Trophoblast cell (in vitro differentiated cells and primary cell): ENCODE data around the gene RBM33.
"Not testable (repeated sequence)": the region's sequence is repeated elsewhere in the genome, so short reads cannot be mapped to it uniquely, and the experiment has no call there.

Source experiments
- DNase-seq, 2 donors: peaks; one replicate each; pipeline ENCODE4 v3.0.0-alpha.2; 2016
- H2AFZ ChIP-seq: 2 replicates; pipeline ENCODE4 v1.6.1; 2013; ENCODE audit warnings: low read length, moderate library complexity, mild to moderate bottlenecking; ENCODE audit not compliant: insufficient read depth, poor library complexity
- H2AK5ac ChIP-seq: 2 replicates; pipeline ENCODE4 v1.6.1; 2013; ENCODE audit warnings: mild to moderate bottlenecking, low read length
- H2BK120ac ChIP-seq: 2 replicates; pipeline ENCODE4 v1.6.1; 2013; ENCODE audit warnings: low read length, mild to moderate bottlenecking, moderate library complexity; ENCODE audit not compliant: insufficient read depth, poor library complexity
- H2BK12ac ChIP-seq: 2 replicates; pipeline ENCODE4 v1.6.1; 2013; ENCODE audit warnings: mild to moderate bottlenecking, low read length, moderate library complexity
- H2BK5ac ChIP-seq: 2 replicates; pipeline ENCODE4 v1.6.1; 2013; ENCODE audit warnings: low read length, low read depth, moderate library complexity, mild to moderate bottlenecking; ENCODE audit not compliant: poor library complexity
- H3K14ac ChIP-seq: 2 replicates; pipeline ENCODE4 v1.6.1; 2013; ENCODE audit warnings: mild to moderate bottlenecking, low read length
- H3K18ac ChIP-seq: 2 replicates; pipeline ENCODE4 v1.6.1; 2013; ENCODE audit warnings: mild to moderate bottlenecking, low read length
- H3K23ac ChIP-seq: 2 replicates; pipeline ENCODE4 v1.6.1; 2013; ENCODE audit warnings: low read length
- H3K27ac ChIP-seq: 2 replicates; pipeline ENCODE4 v1.5.1; 2013; ENCODE audit warnings: low read depth, mild to moderate bottlenecking, inconsistent platforms, low read length, moderate library complexity
- H3K27me3 ChIP-seq: 2 replicates; pipeline ENCODE4 v1.6.1; 2013; ENCODE audit warnings: inconsistent platforms, mild to moderate bottlenecking, low read length, moderate library complexity; ENCODE audit not compliant: insufficient read depth
- H3K36me3 ChIP-seq, 2 experiments: 1 replicate in 1 of 2; 2 replicates in 1 of 2; pipeline ENCODE4 v1.6.1; 2013; ENCODE audit warnings: low read length in 2 of 2, mild to moderate bottlenecking in 2 of 2, moderate library complexity in 1 of 2; ENCODE audit not compliant: insufficient read depth in 2 of 2, control insufficient read depth in 1 of 2
- H3K4ac ChIP-seq: 2 replicates; pipeline ENCODE4 v1.6.1; 2013; ENCODE audit warnings: low read depth, mild to moderate bottlenecking, low read length, moderate library complexity
- H3K4me1 ChIP-seq, 2 experiments: 1 replicate in 1 of 2; 2 replicates in 1 of 2; pipeline ENCODE4 v1.6.1; 2013; ENCODE audit warnings: low read length in 2 of 2, mild to moderate bottlenecking in 2 of 2, moderate library complexity in 1 of 2; ENCODE audit not compliant: insufficient read depth in 2 of 2, control insufficient read depth in 1 of 2
- H3K4me2 ChIP-seq: 2 replicates; pipeline ENCODE4 v1.6.1; 2013; ENCODE audit warnings: inconsistent platforms, mild to moderate bottlenecking, low read length, moderate library complexity
- H3K4me3 ChIP-seq: 2 replicates; pipeline ENCODE4 v1.5.1; 2013; ENCODE audit warnings: mild to moderate bottlenecking, low read depth, low read length, inconsistent platforms
- H3K79me1 ChIP-seq: one replicate; pipeline ENCODE4 v1.6.1; 2013; ENCODE audit warnings: low read length
- H3K79me2 ChIP-seq: 2 replicates; pipeline ENCODE4 v1.6.1; 2013; ENCODE audit warnings: low read length, mild to moderate bottlenecking; ENCODE audit not compliant: control insufficient read depth, insufficient read depth, poor library complexity
- H3K9ac ChIP-seq: 2 replicates; pipeline ENCODE4 v1.6.1; 2013; ENCODE audit warnings: mild to moderate bottlenecking, low read length
- H3K9me3 ChIP-seq: 2 replicates; pipeline ENCODE4 v1.6.1; 2013; ENCODE audit warnings: low read depth, mild to moderate bottlenecking, control low read depth, inconsistent platforms, low read length; ENCODE audit not compliant: insufficient read depth
- H4K12ac ChIP-seq: 2 replicates; pipeline ENCODE4 v1.6.1; 2013; ENCODE audit warnings: low read depth, mild to moderate bottlenecking, low read length, moderate library complexity
- H4K8ac ChIP-seq: 2 replicates; pipeline ENCODE4 v1.6.1; 2013; ENCODE audit warnings: low read depth, mild to moderate bottlenecking, low read length, moderate library complexity
- H4K91ac ChIP-seq: one replicate; pipeline ENCODE4 v1.6.1; 2013; ENCODE audit warnings: low read depth, mild to moderate bottlenecking, low read length, moderate library complexity
- WGBS: extraction: QIAGEN DNeasy Blood & Tissue Kit; methylation state at CpG from one replicate; pipeline ENCODE4 v1.1.7; 2013; ENCODE audit warnings: missing lambda C conversion rate; ENCODE audit not compliant: insufficient read length, insufficient coverage; ENCODE audit errors: extremely low coverage; 5-methylcytosine and 5-hydroxymethylcytosine counted together

RBM33 gene

DNA sequence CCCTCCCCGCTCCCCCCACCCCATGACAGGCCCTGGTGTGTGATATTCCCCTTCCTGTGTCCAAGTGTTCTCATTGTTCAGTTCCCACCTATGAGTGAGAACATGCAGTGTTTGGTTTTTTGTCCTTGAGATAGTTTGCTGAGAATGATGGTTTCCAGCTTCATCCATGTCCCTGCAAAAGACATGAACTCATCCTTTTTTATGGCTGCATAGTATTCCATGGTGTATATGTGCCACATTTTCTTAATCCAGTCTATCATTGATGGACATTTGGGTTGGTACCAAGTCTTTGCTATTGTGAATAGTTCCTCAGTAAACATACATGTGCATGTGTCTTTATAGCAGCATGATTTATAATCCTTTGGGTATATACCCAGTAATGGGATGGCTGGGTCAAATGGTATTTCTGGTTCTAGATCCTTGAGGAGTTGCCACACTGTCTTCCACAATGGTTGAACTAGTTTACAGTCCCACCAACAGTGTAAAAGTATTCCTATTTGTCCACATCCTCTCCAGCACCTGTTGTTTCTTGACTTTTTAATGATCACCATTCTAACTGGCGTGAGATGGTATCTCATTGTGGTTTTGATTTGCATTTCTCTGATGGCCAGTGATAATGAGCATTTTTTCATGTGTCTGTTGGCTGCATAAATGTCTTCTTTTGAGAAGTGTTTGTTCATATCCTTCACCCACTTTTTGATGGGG, 42.3 kb downstream of the RBM33 start:
- not testable (repeated sequence) for H2BK12ac ChIP-seq, H2AK5ac ChIP-seq, H2AFZ ChIP-seq, H3K4me3 ChIP-seq, H3K36me3 ChIP-seq, H3K4me2 ChIP-seq, DNase-seq, H3K9me3 ChIP-seq, H2BK5ac ChIP-seq, H3K14ac ChIP-seq, H3K27ac ChIP-seq, H3K79me1 ChIP-seq, H2BK120ac ChIP-seq, H3K23ac ChIP-seq, H3K4me1 ChIP-seq, H3K18ac ChIP-seq, H4K12ac ChIP-seq, H3K4ac ChIP-seq, H3K9ac ChIP-seq, H4K91ac ChIP-seq, H3K27me3 ChIP-seq, H3K79me2 ChIP-seq, H4K8ac ChIP-seq
- WGBS = no CpG with 5 or more reads among the region's 2 CpGs

DNA sequence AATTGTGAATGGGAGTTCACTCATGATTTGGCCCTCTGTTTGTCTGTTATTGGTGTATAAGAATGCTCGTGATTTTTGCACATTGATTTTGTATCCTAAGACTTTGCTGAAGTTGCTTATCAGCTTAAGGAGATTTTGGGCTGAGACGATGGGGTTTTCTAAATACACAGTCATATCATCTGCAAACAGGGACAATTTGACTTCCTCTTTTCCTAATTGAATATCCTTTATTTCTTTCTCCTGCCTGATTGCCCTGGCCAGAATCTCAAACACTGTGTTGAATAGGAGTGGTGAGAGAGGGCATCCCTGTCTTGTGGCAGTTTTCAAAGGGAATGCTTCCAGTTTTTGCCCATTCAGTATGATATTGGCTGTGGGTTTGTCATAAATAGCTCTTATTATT, 43.8 kb downstream of the RBM33 start:
- not testable (repeated sequence) for H3K4me1 ChIP-seq

GRCh38 chr7:155690655-155691054, 46.2 kb downstream of the RBM33 start:
- no CpG with 5 or more reads among the region's 3 CpGs for WGBS
- H2BK12ac ChIP-seq, H3K14ac ChIP-seq, H3K9me3 ChIP-seq, H3K4ac ChIP-seq, DNase-seq, H3K27me3 ChIP-seq, H3K79me2 ChIP-seq, H2BK5ac ChIP-seq, H3K79me1 ChIP-seq, H3K18ac ChIP-seq, H3K23ac ChIP-seq, H2AK5ac ChIP-seq, H3K36me3 ChIP-seq, H3K4me1 ChIP-seq, H4K8ac ChIP-seq, H4K12ac ChIP-seq, H3K27ac ChIP-seq, H2AFZ ChIP-seq, H3K9ac ChIP-seq, H3K4me3 ChIP-seq, H2BK120ac ChIP-seq, H4K91ac ChIP-seq, H3K4me2 ChIP-seq: not testable (repeated sequence)

More for the DNA sequence above, 43.8 kb downstream of the RBM33 start:
- H3K27ac ChIP-seq, H3K79me1 ChIP-seq, H4K91ac ChIP-seq, H2BK12ac ChIP-seq, H2AFZ ChIP-seq, H3K23ac ChIP-seq, H3K79me2 ChIP-seq, H3K18ac ChIP-seq, H2AK5ac ChIP-seq, H3K14ac ChIP-seq, H3K27me3 ChIP-seq, H3K9me3 ChIP-seq, H4K8ac ChIP-seq, H3K4me3 ChIP-seq, DNase-seq, H4K12ac ChIP-seq, H3K4me2 ChIP-seq, H3K36me3 ChIP-seq, H3K4ac ChIP-seq, H2BK5ac ChIP-seq, H3K9ac ChIP-seq, H2BK120ac ChIP-seq: not testable (repeated sequence)
- WGBS = no CpG with 5 or more reads among the region's 2 CpGs

GRCh38 chr7:155692317-155692716, 47.9 kb downstream of the RBM33 start:
- Histone ChIP-seq H3K36me3 (peaks cover 0 to 2% of the 10 kb centered on the region in 2 experiments), H4K12ac (no peak overlapping the region), H3K4me1 (no peaks in the 10 kb centered on the region), H3K14ac (no peak overlapping the region), H3K4me2 (no peak overlapping the region), H2BK120ac (no peak overlapping the region), H3K27me3 (no peaks in the 10 kb centered on the region), H3K79me2 (no peaks in the 10 kb centered on the region), H3K79me1 (no peaks in the 10 kb centered on the region), H3K18ac (no peak overlapping the region), H2BK5ac (no peak overlapping the region), H3K23ac (no peak overlapping the region), H3K9ac (no peak overlapping the region), H3K4me3 (no peak overlapping the region), H2AFZ (no peak overlapping the region), H3K4ac (no peak overlapping the region), H3K27ac (no peak overlapping the region), H4K8ac (no peak overlapping the region), H4K91ac (no peak overlapping the region), H2AK5ac (no peak overlapping the region), H3K9me3 (no peaks in the 10 kb centered on the region), H2BK12ac (no peak overlapping the region)
- no peak for DNase-seq
- WGBS = no CpG with 5 or more reads among the region's 5 CpGs
